MM.1S (cell line): ENCODE data around the gene DBNDD1.

ENCODE experiments used
- CTCF ChIP-seq: fragments of 300-600 bp; sonication (generic); IDR thresholded peaks from 2 replicates; pipeline ENCODE4 v1.5.1; 2016; ENCODE audit warnings: antibody characterized with exemption, low read length, mixed read lengths
- EZH2 ChIP-seq: fragments of 300-600 bp; sonication (generic); optimal IDR thresholded peaks from 2 replicates; pipeline ENCODE3; 2017; ENCODE audit warnings: low read depth, mild to moderate bottlenecking, antibody characterized with exemption, low read length, mixed read lengths
- EZH2phosphoT487 ChIP-seq: fragments of 300-600 bp; sonication (generic); IDR thresholded peaks from 2 replicates; pipeline ENCODE4 v1.6.1; 2018; ENCODE audit warnings: antibody characterized with exemption, low read length

- TF ChIP-seq CTCF: no peak
- no peak for TF ChIP-seq EZH2phosphoT487
- no peak for TF ChIP-seq EZH2
Measured at GRCh38 chr16:89958596-89958995, 60.7 kb downstream of the DBNDD1 start.
